Coronary artery (tissue), 2 donors: Measurements from ENCODE around the gene PCNT.

ENCODE experiments used
- DNase-seq: peaks from one replicate; pipeline ENCODE4 v3.0.0-alpha.2; 2017; ENCODE audit warnings: low spot score
- H3K27ac ChIP-seq, 2 donors: fragments of 200-600 bp; sonication (generic); one replicate each; pipeline ENCODE4 v1.5.1; 2016 to 2019
- H3K4me3 ChIP-seq: fragments of 200-600 bp; sonication (generic); 2 replicates; pipeline ENCODE4 v1.5.1; 2016; ENCODE audit warnings: mild to moderate bottlenecking, moderate library complexity
- CTCF ChIP-seq: fragments of 200-600 bp; sonication (generic); IDR thresholded peaks from one replicate; pipeline ENCODE4 v1.5.1; 2019; ENCODE audit warnings: antibody characterized with exemption

The PCNT gene

GRCh38 chr21:46324390-46325072 lies 575 bp downstream of the PCNT start:
- no peak for TF ChIP-seq CTCF
- peak; percentile 90 for DNase-seq
- Histone ChIP-seq H3K4me3 (peak overlapping the region; percentile 85), H3K27ac (peak overlapping the region; percentile 91 to 97)

GRCh38 chr21:46325073-46325912 lies 1.3 kb downstream of the PCNT start:
- TF ChIP-seq CTCF, result no peak
- no peak for DNase-seq

GRCh38 chr21:46326110-46326703 lies 2.3 kb downstream of the PCNT start:
- Histone ChIP-seq H3K27ac (no peak overlapping the region), H3K4me3 (no peak overlapping the region)
- no peak for TF ChIP-seq CTCF
- DNase-seq, result no peak

More at GRCh38 chr21:46325073-46325912, 1.3 kb downstream of the PCNT start:
- Histone ChIP-seq H3K4me3 (peak overlapping the region; percentile 85), H3K27ac (peak overlapping the region; percentile 52 to 97)

- no peak for DNase-seq
- no peak overlapping the region for H3K4me3 ChIP-seq
- H3K27ac ChIP-seq, result no peak overlapping the region
- no peak for TF ChIP-seq CTCF
These were observed 3.8 kb downstream of the PCNT start for GRCh38 chr21:46327711-46328110.

GRCh38 chr21:46328151-46328550 lies 4.2 kb downstream of the PCNT start:
- no peak for DNase-seq
- TF ChIP-seq CTCF, result no peak
- no peak overlapping the region for H3K27ac ChIP-seq
- H3K4me3 ChIP-seq, result no peak overlapping the region

GRCh38 chr21:46329796-46330195 lies 5.8 kb downstream of the PCNT start:
- H3K4me3 ChIP-seq, result no peak overlapping the region
- DNase-seq, result no peak
- TF ChIP-seq CTCF, result no peak
- H3K27ac ChIP-seq, result no peak overlapping the region
